ENCODE data around the gene MIA2. TPM values are rescaled to one million over a fixed set of nuclear protein-coding genes. Genes with fewer than 3 reads are reported as not detected.

Gene MIA2, protein sequence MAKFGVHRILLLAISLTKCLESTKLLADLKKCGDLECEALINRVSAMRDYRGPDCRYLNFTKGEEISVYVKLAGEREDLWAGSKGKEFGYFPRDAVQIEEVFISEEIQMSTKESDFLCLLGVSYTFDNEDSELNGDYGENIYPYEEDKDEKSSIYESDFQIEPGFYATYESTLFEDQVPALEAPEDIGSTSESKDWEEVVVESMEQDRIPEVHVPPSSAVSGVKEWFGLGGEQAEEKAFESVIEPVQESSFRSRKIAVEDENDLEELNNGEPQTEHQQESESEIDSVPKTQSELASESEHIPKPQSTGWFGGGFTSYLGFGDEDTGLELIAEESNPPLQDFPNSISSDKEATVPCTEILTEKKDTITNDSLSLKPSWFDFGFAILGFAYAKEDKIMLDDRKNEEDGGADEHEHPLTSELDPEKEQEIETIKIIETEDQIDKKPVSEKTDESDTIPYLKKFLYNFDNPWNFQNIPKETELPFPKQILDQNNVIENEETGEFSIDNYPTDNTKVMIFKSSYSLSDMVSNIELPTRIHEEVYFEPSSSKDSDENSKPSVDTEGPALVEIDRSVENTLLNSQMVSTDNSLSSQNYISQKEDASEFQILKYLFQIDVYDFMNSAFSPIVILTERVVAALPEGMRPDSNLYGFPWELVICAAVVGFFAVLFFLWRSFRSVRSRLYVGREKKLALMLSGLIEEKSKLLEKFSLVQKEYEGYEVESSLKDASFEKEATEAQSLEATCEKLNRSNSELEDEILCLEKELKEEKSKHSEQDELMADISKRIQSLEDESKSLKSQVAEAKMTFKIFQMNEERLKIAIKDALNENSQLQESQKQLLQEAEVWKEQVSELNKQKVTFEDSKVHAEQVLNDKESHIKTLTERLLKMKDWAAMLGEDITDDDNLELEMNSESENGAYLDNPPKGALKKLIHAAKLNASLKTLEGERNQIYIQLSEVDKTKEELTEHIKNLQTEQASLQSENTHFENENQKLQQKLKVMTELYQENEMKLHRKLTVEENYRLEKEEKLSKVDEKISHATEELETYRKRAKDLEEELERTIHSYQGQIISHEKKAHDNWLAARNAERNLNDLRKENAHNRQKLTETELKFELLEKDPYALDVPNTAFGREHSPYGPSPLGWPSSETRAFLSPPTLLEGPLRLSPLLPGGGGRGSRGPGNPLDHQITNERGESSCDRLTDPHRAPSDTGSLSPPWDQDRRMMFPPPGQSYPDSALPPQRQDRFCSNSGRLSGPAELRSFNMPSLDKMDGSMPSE (N-terminal part only)
- 20.3 to 21.2 TPM (median 20.9 TPM) in 5 replicates for total RNA-seq (2022; extraction: Qiagen RNA extraction; ENCODE audit: low read depth)

DNA sequence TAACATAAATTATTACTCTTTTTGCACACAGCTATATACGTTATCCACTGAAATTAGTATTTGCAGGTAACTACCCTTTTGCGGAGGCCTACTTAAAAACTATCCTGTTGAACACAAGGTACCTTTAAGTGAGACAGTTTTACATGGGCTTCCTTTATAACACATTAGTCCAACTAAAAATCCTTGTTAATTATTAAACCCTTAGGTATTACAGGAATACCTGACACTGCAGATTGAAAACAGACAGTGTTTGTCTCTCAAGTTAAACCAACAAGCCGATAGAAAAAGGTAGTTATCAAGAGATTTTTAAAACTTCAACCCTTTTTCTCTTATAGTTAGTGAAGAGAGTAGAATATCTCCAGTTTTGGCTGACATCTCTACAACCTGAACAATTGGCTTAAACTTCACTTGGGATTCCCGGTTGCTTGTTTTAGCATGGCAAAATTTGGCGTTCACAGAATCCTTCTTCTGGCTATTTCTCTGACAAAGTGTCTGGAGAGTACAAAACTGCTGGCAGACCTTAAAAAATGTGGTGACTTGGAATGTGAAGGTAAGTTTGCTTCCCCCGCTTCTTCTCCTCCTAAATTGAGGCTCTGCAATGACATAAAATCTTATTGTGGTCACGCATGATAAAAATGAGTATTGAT lies at the start of gene MIA2:
Gene MIA2, plus strand, starts transcription at position 236 of the 647 bp plus-strand sequence. Its CDS starts 200 bp downstream, at position 436.

DNA sequence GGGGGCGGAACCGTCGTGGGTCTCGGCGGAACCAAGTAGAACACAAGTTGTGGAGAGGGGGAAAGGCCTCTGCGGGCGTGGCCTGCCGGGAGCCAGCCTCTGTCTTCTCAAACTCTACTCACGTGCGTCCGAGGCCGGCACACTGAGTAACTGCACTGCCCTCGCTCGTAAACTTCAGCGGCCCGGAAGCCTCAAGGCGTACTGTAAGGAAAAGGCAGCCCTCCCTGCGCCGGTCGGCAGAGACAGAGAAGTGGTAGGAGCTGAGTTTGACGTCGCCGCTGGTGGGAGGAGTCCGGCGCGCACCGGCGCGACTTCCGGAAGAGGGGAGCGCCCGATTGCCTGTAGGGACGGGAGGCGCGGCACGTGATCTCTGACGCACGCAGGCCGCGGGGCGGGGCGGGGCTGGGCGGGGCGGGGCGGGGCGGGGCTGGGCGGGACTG lies 198.5 kb downstream of the MIA2 start, which contains the start of gene FBXO33:
Gene FBXO33, minus strand, starts transcription at position 255 of the 440 bp plus-strand sequence. CDS start 271 bp downstream, outside the sequence.

Other genes starting within 250 kb of the MIA2 start
- 59.8 to 88.0 TPM (median 84.4 TPM) in 5 replicates for gene SEC23A, start 130.7 kb upstream of the MIA2 start, total RNA-seq (2022; extraction: Qiagen RNA extraction; ENCODE audit: low read depth)
- 21.9 to 33.6 TPM (median 24.9 TPM) in 5 replicates for gene GEMIN2, start 119.6 kb upstream of the MIA2 start, total RNA-seq (2022; extraction: Qiagen RNA extraction; ENCODE audit: low read depth)
- gene TRAPPC6B, start 63.6 kb upstream of the MIA2 start, total RNA-seq (2022; extraction: Qiagen RNA extraction; ENCODE audit: low read depth): 11.2 to 15.7 TPM (median 14.6 TPM) in 5 replicates
- gene PNN, start 58.7 kb upstream of the MIA2 start, total RNA-seq (2022; extraction: Qiagen RNA extraction; ENCODE audit: low read depth): 36.0 to 53.9 TPM (median 44.5 TPM) in 5 replicates
- gene FBXO33, start 198.5 kb downstream of the MIA2 start, total RNA-seq (2022; extraction: Qiagen RNA extraction; ENCODE audit: low read depth): 6.0 to 9.3 TPM (median 8.8 TPM) in 5 replicates

Measured in A549 treated with GW870086 at 1 μM for 4 hours (cell line).